PC-3 (cell line): ENCODE results near the gene BHLHA9. TPM values are rescaled to one million over a fixed set of nuclear protein-coding genes. Genes with fewer than 3 reads are reported as not detected.

ENCODE experiments used
- ATAC-seq: fragments of 200-7000 bp; cut with Tn5 transposase; 2 replicates; pipeline ENCODE4 v1.9.1; 2020; ENCODE audit warnings: mild to moderate bottlenecking, moderate library complexity
- BruUV-seq: library from RNA; stranded (reverse); fragments of 400-500 nt; replicated peaks from 2 replicates; lab custom pipeline; 2021; lab: Mats Ljungman, UMichigan
- CTCF ChIA-PET: fragments of 300-600 bp; sonication (Branson Sonifier 250); formaldehyde crosslinking; loops from one replicate; lab custom pipeline; 2022; ENCODE audit warnings: antibody characterized with exemption; lab: Charles Lee
- POLR2A ChIA-PET: fragments of 300-600 bp; sonication (Branson Sonifier 250); formaldehyde crosslinking; loops from one replicate; lab custom pipeline; 2022; ENCODE audit warnings: antibody characterized with exemption; ENCODE audit not compliant: unreplicated experiment; lab: Charles Lee
- DNase-seq: peaks from one replicate; pipeline ENCODE4 v3.0.0-alpha.2; 2015
- H2AFZ ChIP-seq: fragments of 300-600 bp; sonication (generic); 2 replicates; pipeline ENCODE4 v1.6.0; 2016; ENCODE audit warnings: antibody characterized with exemption, low read length
- H3F3A ChIP-seq: fragments of 300-600 bp; sonication (generic); one replicate; pipeline ENCODE4 v1.6.0; 2017; ENCODE audit warnings: antibody characterized with exemption, low read length, control low read depth, mild to moderate bottlenecking; ENCODE audit not compliant: unreplicated experiment
- H3K27ac ChIP-seq: fragments of 300-600 bp; sonication (generic); 2 replicates; pipeline ENCODE4 v1.5.1; 2016; ENCODE audit warnings: mild to moderate bottlenecking, low read length
- H3K27me3 ChIP-seq: fragments of 300-600 bp; sonication (generic); 2 replicates; pipeline ENCODE4 v1.6.1; 2016; ENCODE audit warnings: low read length, mixed read lengths
- H3K36me3 ChIP-seq: fragments of 300-600 bp; sonication (generic); 2 replicates; pipeline ENCODE4 v1.6.1; 2016; ENCODE audit warnings: low read depth, mixed run types, low read length, mixed read lengths
- H3K4me1 ChIP-seq: fragments of 300-600 bp; sonication (generic); 2 replicates; pipeline ENCODE4 v1.5.1; 2016; ENCODE audit warnings: low read length; ENCODE audit not compliant: insufficient read depth
- H3K4me2 ChIP-seq: fragments of 300-600 bp; sonication (generic); 2 replicates; pipeline ENCODE4 v1.6.0; 2016; ENCODE audit warnings: low read length
- H3K4me3 ChIP-seq: fragments of 300-600 bp; sonication (generic); 2 replicates; pipeline ENCODE4 v1.5.1; 2016; ENCODE audit warnings: mild to moderate bottlenecking, low read length, mixed read lengths
- H3K79me2 ChIP-seq: fragments of 300-600 bp; sonication (generic); 2 replicates; pipeline ENCODE4 v1.6.1; 2017; ENCODE audit warnings: low read length, mixed read lengths
- H3K9ac ChIP-seq: fragments of 300-600 bp; sonication (generic); 2 replicates; pipeline ENCODE4 v1.6.0; 2016; ENCODE audit warnings: mild to moderate bottlenecking, low read length
- H3K9me2 ChIP-seq: fragments of 300-600 bp; sonication (generic); replicated peaks from 2 replicates; pipeline ENCODE4 v1.6.1; 2016; ENCODE audit warnings: mixed run types, low read length, mixed read lengths
- H3K9me3 ChIP-seq: fragments of 300-600 bp; sonication (generic); 2 replicates; pipeline ENCODE4 v1.6.1; 2016; ENCODE audit warnings: low read length, mixed read lengths
- H4K20me1 ChIP-seq: fragments of 300-600 bp; sonication (generic); 2 replicates; pipeline ENCODE4 v1.6.1; 2016; ENCODE audit warnings: low read length, mixed read lengths
- CTCF ChIP-seq: fragments of 300-600 bp; sonication (generic); conservative IDR thresholded peaks from 2 replicates; pipeline ENCODE4 v1.5.1; 2017; ENCODE audit warnings: antibody characterized with exemption, low read depth, mild to moderate bottlenecking, low read length
- EZH2 ChIP-seq: fragments of 300-600 bp; sonication (generic); IDR thresholded peaks from one replicate; pipeline ENCODE4 v1.6.1; 2017; ENCODE audit warnings: antibody characterized with exemption, mild to moderate bottlenecking, low read length; ENCODE audit not compliant: unreplicated experiment
- EZH2phosphoT487 ChIP-seq: fragments of 300-600 bp; sonication (generic); IDR thresholded peaks from 2 replicates; pipeline ENCODE4 v1.6.1; 2018; ENCODE audit warnings: mild to moderate bottlenecking, antibody characterized with exemption, low read length, borderline replicate concordance
- intact Hi-C: fragments of 100-400 bp; cut with micrococcal nuclease; formaldehyde crosslinking; loops from 2 replicates; pipeline ENCODE4 v1.9.0; 2023
- total RNA-seq: library from RNA; depleted of rRNA; stranded (reverse); fragments of >200 nt; gene quantifications from 2 replicates; pipeline ENCODE4 v1.2.3, GENCODE V29; 2014

Gene BHLHA9
- total RNA-seq, 1 experiment from 2014 or later, result not detected

DNA sequence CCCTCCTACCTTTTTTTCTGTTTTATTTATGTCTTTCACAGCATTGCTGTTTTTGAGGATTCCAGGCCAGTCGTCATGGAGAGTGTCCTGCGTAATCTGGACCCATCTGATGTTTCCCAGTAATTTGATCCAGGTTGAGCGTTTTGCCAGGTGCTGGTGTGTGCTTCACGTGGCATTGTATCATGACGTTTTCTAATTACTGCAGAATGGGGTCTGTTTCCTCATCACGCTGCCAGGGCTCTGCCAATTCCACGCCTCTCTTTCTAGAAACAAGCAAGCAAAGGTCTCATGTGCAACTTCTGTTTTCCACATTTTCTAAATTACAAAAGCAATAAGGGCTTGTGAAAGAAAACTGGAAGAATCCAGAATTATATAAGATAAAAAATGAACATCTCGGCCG, 28.3 kb upstream of the BHLHA9 start:
- ChIA-PET CTCF (no interaction called here), POLR2A (no interaction called here)

DNA sequence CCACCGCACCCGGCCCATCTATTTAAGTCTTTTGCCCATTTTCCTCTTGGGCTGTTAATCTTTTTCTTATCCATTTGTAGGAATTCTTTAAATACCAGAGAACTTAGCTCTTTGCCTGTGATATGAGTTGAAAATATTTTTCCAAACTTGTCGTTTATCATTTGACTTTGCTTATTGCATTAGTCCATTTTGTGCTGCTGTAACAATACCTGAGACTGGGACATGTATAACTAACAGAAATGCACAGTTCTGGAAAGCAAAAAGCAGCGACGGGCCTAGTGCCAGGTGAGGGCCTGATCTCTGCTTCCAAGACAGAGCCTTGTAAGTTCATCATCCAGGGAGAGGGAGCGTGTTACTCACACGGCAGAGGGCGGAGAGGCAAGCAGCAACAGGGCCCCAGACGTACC, 25.6 kb upstream of the BHLHA9 start:
- intact Hi-C loops, result no loop called here

More for the DNA sequence above, 28.3 kb upstream of the BHLHA9 start:
- Histone ChIP-seq H3K27me3 (no peaks in the 10 kb centered on the region), H3K9me3 (no peaks in the 10 kb centered on the region), H3K4me3 (no peak overlapping the region), H3K9ac (no peak overlapping the region), H2AFZ (no peak overlapping the region), H4K20me1 (no peaks in the 10 kb centered on the region), H3K27ac (no peak overlapping the region), H3K4me1 (no peaks in the 10 kb centered on the region), H3K4me2 (no peak overlapping the region), H3K79me2 (no peaks in the 10 kb centered on the region), H3K36me3 (no peaks in the 10 kb centered on the region), H3K9me2 (no peaks in the 10 kb centered on the region), H3F3A (no peaks in the 10 kb centered on the region)
- ATAC-seq (no peak), DNase-seq (no peak)
- TF ChIP-seq EZH2 (no peak), CTCF (no peak), EZH2phosphoT487 (no peak)
- intact Hi-C loops, result no loop called here
- no TSS peak for BruUV-seq

More for the DNA sequence above, 25.6 kb upstream of the BHLHA9 start:
- no peak overlapping the region for H3K4me2 ChIP-seq
- H3K9me3 ChIP-seq, result no peaks in the 10 kb centered on the region
- ATAC-seq (no peak), DNase-seq (no peak)
- H3K9me2 ChIP-seq, result no peaks in the 10 kb centered on the region
- H3K27me3 ChIP-seq, result no peaks in the 10 kb centered on the region
- no peaks in the 10 kb centered on the region for H3K4me1 ChIP-seq
- CTCF ChIA-PET, result no interaction called here
- H3K79me2 ChIP-seq, result no peaks in the 10 kb centered on the region
- no peak overlapping the region for H3K9ac ChIP-seq
- TF ChIP-seq CTCF (no peak), EZH2 (no peak), EZH2phosphoT487 (no peak)
- H3K4me3 ChIP-seq, result no peak overlapping the region
- H3K27ac ChIP-seq, result no peak overlapping the region
- BruUV-seq, result no TSS peak
- H3K36me3 ChIP-seq, result no peaks in the 10 kb centered on the region
- no peaks in the 10 kb centered on the region for H3F3A ChIP-seq
- POLR2A ChIA-PET, result interaction anchor here (0.7 kb wide), 1 partner anchor 526 kb away, joined by 25 read pairs; no protein-coding TSS in a partner anchor
- no peaks in the 10 kb centered on the region for H4K20me1 ChIP-seq
- no peak overlapping the region for H2AFZ ChIP-seq
